ENCODE data around the gene DXO.
"Not testable (repeated sequence)": the region's sequence is repeated elsewhere in the genome, so short reads cannot be mapped to it uniquely, and the experiment has no call there.

- not testable (repeated sequence) for TF ChIP-seq CTCF, POLR2A (IDR thresholded peaks at IDR 0.05)
These were observed 39.1 kb upstream of the DXO start for GRCh38 chr6:32010856-32011530.

All from lower leg skin (tissue), 3 donors.